Astrocyte (in vitro differentiated cells and primary cell): ENCODE measurements around the gene FAM110C. TPM values are rescaled to one million over a fixed set of nuclear protein-coding genes. Genes with fewer than 3 reads are reported as not detected.

ENCODE experiments used
- DNase-seq: peaks from one replicate; pipeline ENCODE4 v3.0.0-alpha.2; 2010; ENCODE audit warnings: low read depth
- FAIRE-seq: peaks from 2 replicates; lab custom pipeline; 2011; peaks lifted over from hg19 to GRCh38; lab: Jason Lieb, UNC
- H2AFZ ChIP-seq: 2 replicates; pipeline ENCODE4 v1.6.0; 2012; ENCODE audit warnings: low read depth, low read length, inconsistent platforms
- H3K27ac ChIP-seq: 2 replicates; pipeline ENCODE4 v1.5.1; 2011; ENCODE audit warnings: low read depth, low read length, inconsistent platforms
- H3K27me3 ChIP-seq: 2 replicates; pipeline ENCODE4 v1.6.0; 2011; ENCODE audit warnings: low read length, inconsistent platforms; ENCODE audit not compliant: insufficient read depth
- H3K36me3 ChIP-seq: 2 replicates; pipeline ENCODE4 v1.5.1; 2011; ENCODE audit warnings: low read length, inconsistent platforms; ENCODE audit not compliant: insufficient read depth
- H3K4me1 ChIP-seq: 2 replicates; pipeline ENCODE4 v1.5.1; 2011; ENCODE audit warnings: low read length, inconsistent platforms; ENCODE audit not compliant: insufficient read depth
- H3K4me2 ChIP-seq: 2 replicates; pipeline ENCODE4 v1.6.0; 2012; ENCODE audit warnings: low read length, inconsistent platforms
- H3K4me3 ChIP-seq: 2 replicates; pipeline ENCODE4 v1.5.1; 2011; ENCODE audit warnings: low read depth, mild to moderate bottlenecking, low read length, inconsistent platforms; ENCODE audit not compliant: insufficient read depth
- H3K79me2 ChIP-seq: 2 replicates; pipeline ENCODE4 v1.6.0; 2012; ENCODE audit warnings: mild to moderate bottlenecking, low read length, inconsistent platforms; ENCODE audit not compliant: insufficient read depth
- H3K9ac ChIP-seq: 2 replicates; pipeline ENCODE4 v1.6.0; 2012; ENCODE audit warnings: mild to moderate bottlenecking, low read length, inconsistent platforms
- H3K9me3 ChIP-seq: 2 replicates; pipeline ENCODE4 v1.5.1; 2012; ENCODE audit warnings: low read depth, mild to moderate bottlenecking, low read length, inconsistent platforms; ENCODE audit not compliant: insufficient read depth
- H4K20me1 ChIP-seq: 2 replicates; pipeline ENCODE4 v1.6.0; 2012; ENCODE audit warnings: low read length, inconsistent platforms; ENCODE audit not compliant: insufficient read depth
- H3K27ac Mint-ChIP-seq: one replicate; pipeline ENCODE4 v1.8.0; 2021; ENCODE audit warnings: mild to moderate bottlenecking, mixed read lengths; ENCODE audit not compliant: unreplicated experiment
- H3K27me3 Mint-ChIP-seq: one replicate; pipeline ENCODE4 v1.8.0; 2021; ENCODE audit warnings: low read depth, mixed read lengths; ENCODE audit not compliant: unreplicated experiment
- H3K36me3 Mint-ChIP-seq: one replicate; pipeline ENCODE4 v1.8.0; 2021; ENCODE audit warnings: low read depth, mixed read lengths; ENCODE audit not compliant: unreplicated experiment
- H3K4me1 Mint-ChIP-seq: one replicate; pipeline ENCODE4 v1.8.0; 2021; ENCODE audit warnings: low read depth, mixed read lengths; ENCODE audit not compliant: unreplicated experiment
- H3K4me3 Mint-ChIP-seq: one replicate; pipeline ENCODE4 v1.8.0; 2021; ENCODE audit warnings: mild to moderate bottlenecking, moderate library complexity, mixed read lengths; ENCODE audit not compliant: unreplicated experiment
- H3K9me3 Mint-ChIP-seq: one replicate; pipeline ENCODE4 v1.8.0; 2021; ENCODE audit warnings: mild to moderate bottlenecking, mixed read lengths; ENCODE audit not compliant: unreplicated experiment
- CTCF ChIP-seq: IDR thresholded peaks from 2 replicates; pipeline ENCODE4 v1.5.1; 2011; ENCODE audit warnings: low read depth, mild to moderate bottlenecking, inconsistent platforms, low read length, moderate library complexity; ENCODE audit not compliant: insufficient read depth
- EZH2 ChIP-seq: IDR thresholded peaks from 2 replicates; pipeline ENCODE4 v1.6.1; 2012; ENCODE audit warnings: mild to moderate bottlenecking, low read length, inconsistent platforms; ENCODE audit not compliant: insufficient read depth
- total RNA-seq: library from RNA; stranded (reverse); gene quantifications from 2 replicates; pipeline ENCODE4 v1.2.1, GENCODE V29; 2021

Gene FAM110C
- total RNA-seq, 1 donor from 2014 or later, result 1.4 TPM

- DNase-seq, result no peak
Observed at GRCh38 chr2:11248-11941, 34.9 kb downstream of the FAM110C start.

DNA sequence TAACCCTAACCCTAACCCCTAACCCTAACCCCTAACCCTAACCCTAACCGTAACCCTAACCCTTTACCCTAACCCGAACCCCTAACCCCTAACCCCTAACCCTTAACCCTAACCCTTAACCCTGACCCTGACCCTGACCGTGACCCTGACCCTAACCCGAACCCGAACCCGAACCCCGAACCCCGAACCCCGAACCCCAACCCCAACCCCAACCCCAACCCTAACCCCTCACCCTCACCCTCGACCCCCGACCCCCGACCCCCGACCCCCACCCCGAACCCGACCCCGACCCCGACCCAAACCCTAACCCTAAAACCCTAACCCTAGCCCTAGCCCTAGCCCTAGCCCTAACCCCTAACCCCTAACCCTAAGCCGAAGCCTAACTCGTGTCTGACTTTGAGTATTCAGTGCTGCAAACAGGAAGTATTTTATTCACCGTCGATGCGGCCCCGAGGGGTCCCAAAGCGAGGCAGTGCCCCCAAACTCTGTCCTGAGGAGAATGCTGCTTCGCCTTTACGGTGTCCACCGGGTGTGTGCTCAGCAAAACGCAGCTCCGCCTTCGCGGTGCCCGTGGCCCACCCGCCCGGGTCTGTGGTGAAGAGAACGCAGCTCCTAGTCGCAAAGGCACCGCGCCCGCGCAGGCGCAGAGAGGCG, 36.0 kb downstream of the FAM110C start:
- Histone ChIP-seq H2AFZ (no peak overlapping the region), H3K27ac (no peak overlapping the region), H3K4me2 (no peak overlapping the region), H3K36me3 (no peaks in the 10 kb centered on the region), H3K79me2 (no peaks in the 10 kb centered on the region), H3K9ac (no peak overlapping the region), H3K9me3 (no peaks in the 10 kb centered on the region), H3K4me1 (no peaks in the 10 kb centered on the region), H4K20me1 (no peaks in the 10 kb centered on the region), H3K4me3 (no peak overlapping the region), H3K27me3 (no peaks in the 10 kb centered on the region)
- H3K27me3 Mint-ChIP-seq, result no peaks in the 10 kb centered on the region
- no peaks in the 10 kb centered on the region for H3K9me3 Mint-ChIP-seq
- TF ChIP-seq CTCF, result no peak
- TF ChIP-seq EZH2, result no peak
- no peak overlapping the region for H3K27ac Mint-ChIP-seq
- H3K36me3 Mint-ChIP-seq, result no peaks in the 10 kb centered on the region
- DNase-seq (no peak), FAIRE-seq (no peak)
- no peak overlapping the region for H3K4me3 Mint-ChIP-seq
- peaks cover 6% of the 10 kb centered on the region for H3K4me1 Mint-ChIP-seq

More at GRCh38 chr2:11248-11941, 34.9 kb downstream of the FAM110C start:
- no peaks in the 10 kb centered on the region for H3K27me3 Mint-ChIP-seq
- Histone ChIP-seq H3K4me1 (no peaks in the 10 kb centered on the region), H2AFZ (no peak overlapping the region), H3K27ac (no peak overlapping the region), H3K4me3 (no peak overlapping the region), H3K9ac (no peak overlapping the region), H4K20me1 (no peaks in the 10 kb centered on the region), H3K79me2 (no peaks in the 10 kb centered on the region), H3K36me3 (no peaks in the 10 kb centered on the region), H3K9me3 (no peaks in the 10 kb centered on the region), H3K4me2 (no peak overlapping the region), H3K27me3 (no peaks in the 10 kb centered on the region)
- H3K4me3 Mint-ChIP-seq, result no peak overlapping the region
- no peaks in the 10 kb centered on the region for H3K9me3 Mint-ChIP-seq
- peaks cover 16% of the 10 kb centered on the region for H3K4me1 Mint-ChIP-seq
- H3K36me3 Mint-ChIP-seq, result no peaks in the 10 kb centered on the region
- no peak for FAIRE-seq
- H3K27ac Mint-ChIP-seq, result no peak overlapping the region
- TF ChIP-seq CTCF (peak; percentile 29), EZH2 (no peak)

Other genes with a start within 250 kb of the FAM110C start
- gene SH3YL1, start 217.5 kb upstream of the FAM110C start, total RNA-seq, result 23.0 and 27.3 TPM in 2 replicates
- gene ACP1, start 218.4 kb upstream of the FAM110C start, total RNA-seq, result 99.1 and 114 TPM in 2 replicates
- 1.3 and 1.5 TPM in 2 replicates for gene ALKAL2, start 241.6 kb upstream of the FAM110C start, total RNA-seq